HFFc6 (cell line): ENCODE results near the gene RERGL. TPM values are rescaled to one million over a fixed set of nuclear protein-coding genes. Genes with fewer than 3 reads are reported as not detected.

ENCODE experiments used
- DNase-seq: peaks from one replicate; pipeline ENCODE4 v3.0.0-alpha.2; 2018
- H3K27ac Mint-ChIP-seq: 2 replicates; pipeline ENCODE4 v1.8.0; 2020; ENCODE audit warnings: mild to moderate bottlenecking, mixed read lengths
- H3K27me3 Mint-ChIP-seq: 2 replicates; pipeline ENCODE4 v1.8.0; 2021; ENCODE audit warnings: mild to moderate bottlenecking, moderate library complexity, mixed read lengths; ENCODE audit not compliant: insufficient read depth
- H3K36me3 Mint-ChIP-seq: 2 replicates; pipeline ENCODE4 v1.8.0; 2021; ENCODE audit warnings: low read depth, mixed read lengths
- H3K4me1 Mint-ChIP-seq: 2 replicates; pipeline ENCODE4 v1.8.0; 2020; ENCODE audit warnings: low read depth, mixed read lengths
- H3K4me3 Mint-ChIP-seq: 2 replicates; pipeline ENCODE4 v1.8.0; 2020; ENCODE audit warnings: mild to moderate bottlenecking, moderate library complexity, mixed read lengths
- H3K9me3 Mint-ChIP-seq: 2 replicates; pipeline ENCODE4 v1.8.0; 2020; ENCODE audit warnings: mild to moderate bottlenecking, mixed read lengths
- CTCF ChIP-seq: fragments of 200-600 bp; sonication (generic); IDR thresholded peaks from 2 replicates; pipeline ENCODE4 v1.5.0; 2021; ENCODE audit warnings: antibody characterized with exemption, mild to moderate bottlenecking
- total RNA-seq, 6 experiments: library from RNA; stranded (reverse); fragmentation: NEBNext Ultra II Directional; extraction: Animal tissue kit (Norgen Biotek cat#: 25700); gene quantifications; 2 replicates in 1 of 6; 3 replicates in 5 of 6; pipeline ENCODE4 v1.2.3, GENCODE V29; 2021

The RERGL gene
- total RNA-seq, 6 experiments from 2014 or later, result not detected

- Mint-ChIP-seq H3K27me3 (no peaks in the 10 kb centered on the region), H3K4me3 (no peak overlapping the region), H3K27ac (no peak overlapping the region), H3K4me1 (no peaks in the 10 kb centered on the region), H3K36me3 (no peaks in the 10 kb centered on the region), H3K9me3 (peaks cover 4% of the 10 kb centered on the region; the same call in 1 of the 2 replicates)
- TF ChIP-seq CTCF, result no peak
- DNase-seq, result no peak
Measured at GRCh38 chr12:18120899-18121298, 30.9 kb upstream of the RERGL start.

GRCh38 chr12:18108611-18109010 lies 18.6 kb upstream of the RERGL start:
- H3K27ac Mint-ChIP-seq, result no peak overlapping the region
- peaks cover 23% of the 10 kb centered on the region for H3K9me3 Mint-ChIP-seq
- H3K27me3 Mint-ChIP-seq, result no peaks in the 10 kb centered on the region; the same call in 1 of the 2 replicates
- TF ChIP-seq CTCF, result no peak
- no peaks in the 10 kb centered on the region for H3K36me3 Mint-ChIP-seq
- H3K4me1 Mint-ChIP-seq, result no peaks in the 10 kb centered on the region
- H3K4me3 Mint-ChIP-seq, result no peak overlapping the region
- DNase-seq, result no peak

- TF ChIP-seq CTCF, result no peak
Measured at GRCh38 chr12:18103624-18104023, 13.6 kb upstream of the RERGL start.

GRCh38 chr12:18101043-18101442 lies 11.1 kb upstream of the RERGL start:
- Mint-ChIP-seq H3K27ac (no peak overlapping the region), H3K27me3 (no peaks in the 10 kb centered on the region), H3K4me1 (no peaks in the 10 kb centered on the region), H3K36me3 (no peaks in the 10 kb centered on the region), H3K4me3 (no peak overlapping the region), H3K9me3 (peaks cover 34% of the 10 kb centered on the region)
- no peak for DNase-seq
- no peak for TF ChIP-seq CTCF

More at GRCh38 chr12:18103624-18104023, 13.6 kb upstream of the RERGL start:
- H3K4me3 Mint-ChIP-seq, result no peak overlapping the region
- no peak for DNase-seq
- H3K4me1 Mint-ChIP-seq, result no peaks in the 10 kb centered on the region
- H3K36me3 Mint-ChIP-seq, result no peaks in the 10 kb centered on the region
- no peak overlapping the region for H3K27ac Mint-ChIP-seq
- H3K9me3 Mint-ChIP-seq, result peaks cover 43% of the 10 kb centered on the region
- no peaks in the 10 kb centered on the region; the same call in 1 of the 2 replicates for H3K27me3 Mint-ChIP-seq

GRCh38 chr12:18084080-18084479 lies 5.9 kb downstream of the RERGL start:
- Mint-ChIP-seq H3K27ac (no peak overlapping the region), H3K4me1 (no peaks in the 10 kb centered on the region), H3K36me3 (no peaks in the 10 kb centered on the region), H3K9me3 (peaks cover 41% of the 10 kb centered on the region), H3K4me3 (no peak overlapping the region), H3K27me3 (no peaks in the 10 kb centered on the region)
- DNase-seq, result no peak
- TF ChIP-seq CTCF, result no peak
